Activated CD4-positive, alpha-beta T cell treated with anti-CD3 and anti-CD28 coated beads, Interleukin-2, amount 50 U/mL, for 1 hour (primary cell): ENCODE results near the gene ATAD3C.
"Not testable (repeated sequence)": the region's sequence is repeated elsewhere in the genome, so short reads cannot be mapped to it uniquely, and the experiment has no call there.

Experiments used
- DNase-seq: peaks from one replicate; pipeline ENCODE4 v3.0.0-alpha.2; 2020

Gene ATAD3C

GRCh38 chr1:1451696-1452364 is 2.3 kb downstream of the ATAD3C start:
- no peak for DNase-seq

- not testable (repeated sequence) for DNase-seq
These were observed 2.9 kb downstream of the ATAD3C start for GRCh38 chr1:1452365-1452739.

GRCh38 chr1:1452882-1453281 is 3.4 kb downstream of the ATAD3C start:
- no peak for DNase-seq

GRCh38 chr1:1454286-1455056 is 5.0 kb downstream of the ATAD3C start:
- not testable (repeated sequence) for DNase-seq

- no peak for DNase-seq
These were observed 5.9 kb downstream of the ATAD3C start for GRCh38 chr1:1455366-1455884.

- DNase-seq: not testable (repeated sequence)
These were observed 6.4 kb downstream of the ATAD3C start for GRCh38 chr1:1455934-1456333.

GRCh38 chr1:1456683-1457255 is 7.3 kb downstream of the ATAD3C start:
- not testable (repeated sequence) for DNase-seq

- not testable (repeated sequence) for DNase-seq
These were observed 9.7 kb downstream of the ATAD3C start for GRCh38 chr1:1459156-1459555.

GRCh38 chr1:1459711-1460110 is 10.2 kb downstream of the ATAD3C start:
- not testable (repeated sequence) for DNase-seq

- no peak for DNase-seq
These were observed 11.1 kb downstream of the ATAD3C start for GRCh38 chr1:1460540-1461130.

- no peak for DNase-seq
These were observed 12.3 kb downstream of the ATAD3C start for GRCh38 chr1:1461721-1462317.

GRCh38 chr1:1462318-1462966 is 13.0 kb downstream of the ATAD3C start:
- no peak for DNase-seq

- DNase-seq: no peak
These were observed 13.8 kb downstream of the ATAD3C start for GRCh38 chr1:1463312-1463711.

GRCh38 chr1:1468196-1468985 is 18.9 kb downstream of the ATAD3C start:
- not testable (repeated sequence) for DNase-seq

GRCh38 chr1:1470626-1471388 is 21.3 kb downstream of the ATAD3C start:
- DNase-seq: no peak

- peak; percentile 90 for DNase-seq
These were observed 22.0 kb downstream of the ATAD3C start, which contains the start of gene ATAD3B for GRCh38 chr1:1471389-1472052. Gene ATAD3B (plus strand): TSS chr1:1471765. CDS start chr1:1471885, 120 bp downstream.

GRCh38 chr1:1472053-1472876 is 22.8 kb downstream of the ATAD3C start:
- not testable (repeated sequence) for DNase-seq

- not testable (repeated sequence) for DNase-seq
These were observed 26.5 kb downstream of the ATAD3C start for GRCh38 chr1:1476011-1476410.

- no peak for DNase-seq
These were observed 27.7 kb downstream of the ATAD3C start for GRCh38 chr1:1477206-1477605.
